SH-SY5Y (cell line): ENCODE measurements around the gene PGBD5.

Source experiments
- GATA2 ChIP-seq: IDR thresholded peaks from 2 replicates; pipeline ENCODE4 v1.6.1; 2011; ENCODE audit warnings: mild to moderate bottlenecking, low read depth, low read length
- GATA3 ChIP-seq: IDR thresholded peaks from 2 replicates; pipeline ENCODE4 v1.6.1; 2011; ENCODE audit warnings: low read depth, mild to moderate bottlenecking, low read length, moderate library complexity

Gene PGBD5

DNA sequence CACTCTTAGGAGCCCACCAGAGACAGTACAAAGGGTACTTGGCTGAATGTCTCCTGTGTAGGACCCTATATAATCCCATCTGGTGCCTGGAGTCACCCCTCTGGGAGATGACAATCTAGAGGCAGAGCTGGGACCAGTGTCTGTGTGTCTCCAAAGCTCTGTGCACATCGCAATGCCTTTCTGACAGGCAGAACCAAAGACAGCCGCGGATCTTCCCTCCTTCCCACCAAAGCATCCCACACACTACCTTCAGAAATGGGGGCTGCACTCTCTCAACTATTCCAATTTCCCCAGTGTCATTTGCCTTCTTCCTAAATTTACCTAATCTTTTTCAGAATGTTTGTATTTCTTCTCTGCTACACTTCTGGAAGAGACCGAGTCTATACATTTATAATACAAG lies 12.0 kb downstream of the PGBD5 start:
- TF ChIP-seq GATA2 = no peak
- TF ChIP-seq GATA3 = no peak

DNA sequence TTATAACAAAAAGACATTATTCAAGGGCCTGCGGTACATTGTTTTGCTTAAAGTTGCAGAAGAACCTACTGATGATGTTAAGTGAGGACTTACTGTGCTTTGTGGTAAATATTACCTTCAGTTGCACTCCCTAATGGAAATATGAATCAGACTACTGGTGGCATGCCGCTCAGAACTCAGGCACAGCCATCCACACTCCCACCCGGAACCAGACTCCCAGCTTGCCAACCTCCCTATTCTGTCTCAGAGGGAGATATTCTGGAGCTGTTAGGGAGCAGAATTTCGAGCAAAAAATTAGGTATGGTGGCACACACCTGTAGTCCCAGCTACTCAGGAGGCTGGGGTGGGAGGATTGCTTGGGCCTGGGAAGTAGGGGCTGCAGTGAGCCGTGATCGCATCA lies 13.1 kb downstream of the PGBD5 start:
- no peak for TF ChIP-seq GATA3
- TF ChIP-seq GATA2 = no peak

DNA sequence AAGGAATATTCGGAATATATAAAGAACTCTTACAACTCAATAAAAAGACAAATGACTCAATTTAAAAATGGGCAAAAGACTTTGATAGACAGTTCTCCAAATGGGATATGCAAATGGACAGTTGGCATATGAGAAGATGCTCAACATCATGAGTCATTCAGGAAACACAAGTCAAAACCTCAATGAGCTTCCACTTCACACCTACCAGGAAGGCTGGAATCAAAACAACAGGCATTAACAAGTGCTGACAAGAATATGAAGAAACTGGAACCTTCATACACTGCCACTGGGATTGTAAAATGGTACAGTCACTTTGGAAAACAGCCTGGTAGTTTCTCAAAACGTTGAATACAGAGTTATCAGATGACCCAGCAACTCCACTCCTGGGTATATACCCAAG lies 17.2 kb downstream of the PGBD5 start:
- no peak for TF ChIP-seq GATA2
- TF ChIP-seq GATA3 = no peak

DNA sequence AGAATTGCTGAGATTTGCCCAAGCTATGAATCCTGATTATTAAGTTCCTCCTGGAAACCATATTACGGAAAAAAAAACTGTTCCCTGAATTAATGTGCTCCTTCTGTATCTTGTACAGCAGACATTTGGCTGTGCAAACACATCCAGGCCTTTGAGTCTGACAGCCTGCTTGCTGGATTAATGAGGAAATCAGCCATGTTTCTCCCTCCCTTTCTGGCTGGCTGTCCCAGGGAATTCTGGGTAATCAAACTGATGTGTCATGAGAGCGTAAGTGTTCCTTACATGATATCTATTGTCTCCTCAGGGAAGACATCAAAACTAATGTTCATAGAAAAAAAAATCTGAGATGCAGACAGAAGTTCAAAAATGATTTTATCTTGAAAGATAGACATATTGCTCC lies 18.8 kb downstream of the PGBD5 start:
- TF ChIP-seq GATA3 (no peak), GATA2 (no peak)

DNA sequence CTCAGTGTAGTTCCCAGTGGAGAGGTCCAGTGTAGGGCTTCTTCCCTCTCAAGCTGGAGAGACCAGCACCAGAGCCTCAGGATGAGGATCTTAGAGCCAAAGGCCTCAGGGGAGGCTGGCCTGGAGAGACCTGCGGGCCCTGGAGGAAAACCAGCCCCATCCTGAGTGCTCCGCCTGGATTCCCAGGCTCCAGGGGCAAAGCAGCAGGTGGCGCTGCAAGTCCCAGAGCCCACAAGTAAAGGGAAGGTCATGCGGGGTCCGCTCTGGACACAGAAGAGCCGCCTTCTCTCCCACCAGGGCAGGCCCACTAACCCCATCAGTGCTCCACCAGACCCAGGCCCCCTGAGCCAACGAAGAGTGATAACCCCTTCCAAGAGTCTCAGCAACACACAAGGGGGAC lies 22.7 kb downstream of the PGBD5 start:
- TF ChIP-seq GATA3 (no peak), GATA2 (no peak)

DNA sequence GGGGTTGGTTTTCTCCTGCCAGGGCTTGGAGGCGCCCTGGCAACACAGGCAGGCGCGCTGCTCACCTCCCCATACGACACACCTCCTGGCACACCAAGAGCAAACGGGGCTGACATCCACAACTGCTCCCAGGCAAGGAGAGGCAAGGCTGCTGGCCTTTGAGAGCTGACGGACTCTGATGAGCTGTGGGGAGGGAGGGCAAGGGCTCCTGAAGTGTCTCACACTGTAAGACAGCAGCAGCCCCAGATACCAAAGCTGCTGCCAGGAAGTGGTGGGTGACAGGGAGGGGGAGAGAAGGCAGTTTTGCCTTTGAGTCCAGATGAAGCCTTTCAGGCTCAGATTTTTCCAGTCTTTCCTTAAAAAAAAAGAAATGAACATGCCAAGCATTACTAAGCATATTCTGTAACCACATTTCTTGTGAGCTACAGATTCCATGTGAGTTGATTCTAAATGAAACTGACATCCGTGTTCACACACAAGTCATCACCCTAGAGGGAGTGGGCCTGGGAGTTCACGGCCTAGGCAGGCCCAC lies 24.3 kb downstream of the PGBD5 start:
- TF ChIP-seq GATA3 = no peak
- no peak for TF ChIP-seq GATA2

DNA sequence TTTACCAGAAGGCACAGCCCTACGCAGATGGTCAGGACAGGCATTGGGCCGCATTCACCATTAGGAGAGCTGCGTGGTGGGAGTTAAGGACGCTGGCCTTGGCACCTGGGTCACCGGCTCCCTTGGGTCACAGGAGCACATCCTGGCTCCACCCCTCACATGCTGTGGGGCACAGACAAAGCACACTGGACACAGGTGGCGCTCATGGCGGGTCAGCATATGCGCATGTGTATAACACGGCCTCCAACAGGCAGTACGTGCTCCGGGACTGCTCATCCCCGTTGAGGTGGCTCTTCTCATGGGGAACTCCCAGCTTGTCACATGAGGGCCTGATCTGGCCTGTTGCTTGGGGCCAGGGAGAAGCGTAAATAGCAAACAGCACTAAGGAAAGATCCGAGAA lies 25.0 kb downstream of the PGBD5 start:
- TF ChIP-seq GATA3 (no peak), GATA2 (no peak)

DNA sequence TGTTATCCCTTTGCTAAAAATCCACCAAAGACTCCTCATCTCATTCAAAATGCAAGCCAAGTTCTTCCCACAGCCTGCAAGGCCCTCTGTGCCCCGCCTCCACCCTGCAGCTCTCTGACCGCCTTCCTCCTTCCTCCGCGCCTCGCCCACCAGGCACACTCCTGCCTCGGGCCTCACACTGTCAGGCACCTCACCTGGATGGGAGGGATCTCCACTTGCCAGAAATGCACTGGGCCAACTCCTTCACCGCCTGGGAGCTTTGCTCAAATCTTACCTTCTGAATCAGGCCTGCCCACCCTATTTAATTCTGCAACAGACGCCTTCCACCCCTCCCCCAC lies 26.2 kb downstream of the PGBD5 start:
- TF ChIP-seq GATA3 (no peak), GATA2 (no peak)

DNA sequence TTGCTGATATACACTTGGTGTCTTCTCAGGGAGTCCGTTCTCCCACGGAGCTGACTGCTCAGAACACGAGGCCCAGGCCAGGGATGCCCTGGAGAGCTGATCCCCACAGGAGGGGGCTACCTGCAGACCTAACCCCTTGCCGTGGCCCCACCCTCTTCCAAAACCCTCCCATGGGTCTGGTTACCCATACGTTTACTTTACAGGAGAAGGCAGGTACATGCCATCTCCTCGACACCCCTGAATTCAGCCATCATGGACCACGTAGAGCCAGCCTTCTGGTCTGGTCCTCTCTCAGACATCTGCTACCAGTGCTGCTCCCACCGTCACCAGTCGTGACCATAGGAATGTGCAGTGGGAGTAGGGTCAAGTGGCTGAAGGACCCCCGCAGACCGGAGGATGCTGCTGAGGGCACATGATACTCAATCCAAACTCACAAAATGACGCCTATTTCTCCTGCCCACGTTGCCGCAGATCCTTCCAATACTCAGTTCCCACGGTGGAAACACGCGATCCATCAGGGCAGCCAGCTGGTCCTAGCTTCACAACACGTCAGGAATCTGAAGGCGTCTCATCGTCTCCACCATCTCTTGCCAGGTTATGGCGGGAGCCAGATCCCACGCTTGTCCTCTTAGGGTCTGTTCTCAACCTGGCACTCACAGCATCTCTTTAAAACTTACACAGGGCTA lies 26.7 kb downstream of the PGBD5 start:
- no peak for TF ChIP-seq GATA2
- no peak for TF ChIP-seq GATA3

DNA sequence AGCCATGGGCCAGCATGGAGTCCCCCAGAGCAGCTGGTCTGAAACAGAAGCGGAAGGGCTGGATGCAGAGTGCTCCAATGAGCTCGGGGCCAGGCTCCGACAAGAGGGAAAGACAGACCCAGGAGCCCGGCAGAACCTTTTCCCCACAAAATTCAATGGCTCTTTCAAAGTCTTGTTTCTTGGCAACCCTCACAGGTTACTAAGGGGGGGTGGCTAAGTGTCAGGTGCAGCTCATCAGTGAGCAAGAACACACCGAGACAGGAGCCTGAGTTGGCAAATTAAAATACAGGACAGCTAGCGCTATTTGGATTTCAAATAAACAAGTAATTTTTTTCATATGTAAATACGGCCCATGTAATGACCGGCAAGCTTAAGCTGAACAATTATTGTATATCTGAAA lies 27.3 kb downstream of the PGBD5 start:
- TF ChIP-seq GATA2 = no peak
- TF ChIP-seq GATA3 = no peak

DNA sequence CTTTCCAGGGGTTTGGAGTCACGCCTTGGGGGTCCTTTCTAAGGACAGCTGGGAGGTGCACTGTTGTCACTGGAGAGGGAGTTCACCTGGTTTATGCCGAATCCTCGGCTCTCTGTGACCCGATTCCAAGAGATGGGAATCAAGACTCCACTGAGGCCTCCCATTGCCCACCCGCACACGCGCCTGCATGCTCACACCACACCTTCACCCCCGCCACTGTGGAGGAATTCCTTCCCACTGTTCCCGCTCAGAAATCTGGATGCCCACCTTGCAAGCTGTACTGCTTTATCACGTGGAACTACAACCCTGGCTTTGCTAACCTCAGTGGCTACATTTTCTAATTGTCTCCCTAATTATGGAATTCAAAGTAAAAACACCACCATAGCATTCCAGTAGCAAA lies 29.2 kb downstream of the PGBD5 start:
- TF ChIP-seq GATA2 (no peak), GATA3 (no peak)

DNA sequence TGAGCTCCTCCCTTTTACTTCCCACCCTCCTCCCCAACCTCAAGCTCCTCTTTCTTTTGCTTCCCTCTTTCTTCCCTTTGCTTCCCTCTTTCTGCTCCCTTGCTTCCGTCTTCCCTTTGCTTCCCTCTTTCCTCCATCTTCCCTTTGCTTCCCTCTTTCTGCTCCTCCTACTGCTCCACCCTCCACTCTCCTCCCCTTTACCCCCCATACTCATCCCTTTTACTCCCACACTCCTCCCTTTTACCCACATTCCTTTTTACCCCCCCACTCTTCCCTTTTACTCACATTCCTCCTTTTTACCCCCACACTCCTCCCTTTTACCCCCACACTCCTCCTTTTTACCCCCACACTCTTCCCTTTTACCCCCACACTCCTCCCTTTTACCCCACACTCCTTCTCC lies 30.2 kb downstream of the PGBD5 start:
- TF ChIP-seq GATA3 (no peak), GATA2 (no peak)

DNA sequence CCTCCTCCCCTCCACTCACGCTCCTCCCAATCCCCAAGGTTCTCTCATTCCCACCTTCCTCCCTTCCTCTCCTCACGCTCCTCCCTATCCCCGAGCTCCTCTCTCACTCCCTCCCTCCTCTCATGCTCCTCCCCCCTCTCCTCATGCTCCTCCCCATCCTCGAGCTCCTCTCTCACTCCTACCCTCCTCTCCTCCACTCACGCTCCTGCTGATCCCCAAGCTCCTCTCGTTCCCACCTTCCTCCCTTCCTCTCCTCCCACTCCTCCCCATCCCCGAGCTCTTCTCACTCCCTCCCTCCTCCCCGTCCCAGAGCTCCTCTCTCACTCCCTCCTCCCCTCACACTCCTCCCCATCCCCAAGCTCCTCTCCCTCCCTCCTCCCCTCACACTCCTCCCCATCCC lies 31.4 kb downstream of the PGBD5 start:
- TF ChIP-seq GATA2 (no peak), GATA3 (no peak)

DNA sequence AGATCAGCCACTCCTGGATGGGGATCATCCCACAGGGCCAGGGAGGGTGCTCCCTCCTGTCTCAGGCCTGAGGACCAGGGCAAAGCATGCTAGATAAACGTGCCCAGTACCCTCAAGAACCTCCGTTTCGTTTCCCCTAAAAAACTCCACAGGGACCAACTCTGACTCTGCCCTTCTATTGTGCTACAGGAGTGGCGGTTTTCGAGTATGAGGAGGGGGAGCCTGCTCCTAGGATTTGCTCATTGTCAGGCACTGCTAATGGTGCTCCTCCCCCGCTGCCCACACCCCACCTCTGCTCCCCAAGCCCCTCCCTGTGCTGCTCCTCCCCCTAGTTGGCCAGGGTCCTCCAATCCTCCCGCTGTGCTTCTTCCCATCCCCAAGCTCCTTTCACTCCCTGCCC lies 32.0 kb downstream of the PGBD5 start:
- no peak for TF ChIP-seq GATA3
- TF ChIP-seq GATA2 = 0 out of 2 replicates have a peak, but pooled peaks have one; percentile 33

DNA sequence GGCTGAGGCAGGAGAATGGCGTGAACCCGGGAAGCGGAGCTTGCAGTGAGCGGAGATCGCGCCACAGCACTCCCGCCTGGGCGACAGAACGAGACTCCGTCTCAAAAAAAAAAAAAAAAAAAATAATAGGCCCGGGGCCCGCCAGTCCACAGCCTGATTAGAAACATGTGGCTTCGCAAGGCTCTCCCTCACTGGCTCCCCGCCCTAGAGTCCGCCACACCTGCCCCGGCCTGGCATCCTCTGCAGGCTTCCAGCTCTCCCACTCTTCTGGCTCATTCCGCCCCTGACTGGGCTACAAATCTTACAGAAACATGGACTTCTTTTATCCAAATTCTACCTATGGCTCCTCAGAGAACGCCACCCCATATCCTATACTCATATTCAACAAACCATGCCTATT lies 32.4 kb downstream of the PGBD5 start:
- TF ChIP-seq GATA2 (no peak), GATA3 (no peak)
